ENCODE data around the gene NCOA7. TPM values are rescaled to one million over a fixed set of nuclear protein-coding genes. Genes with fewer than 3 reads are reported as not detected.

The NCOA7 gene
- total and polyA plus RNA-seq, 9 of the 15 experiments (the other 6 are each of a cell fraction or from before 2014, with no cell fraction given): 5.8 to 14.6 (median 9.3) TPM

DNA sequence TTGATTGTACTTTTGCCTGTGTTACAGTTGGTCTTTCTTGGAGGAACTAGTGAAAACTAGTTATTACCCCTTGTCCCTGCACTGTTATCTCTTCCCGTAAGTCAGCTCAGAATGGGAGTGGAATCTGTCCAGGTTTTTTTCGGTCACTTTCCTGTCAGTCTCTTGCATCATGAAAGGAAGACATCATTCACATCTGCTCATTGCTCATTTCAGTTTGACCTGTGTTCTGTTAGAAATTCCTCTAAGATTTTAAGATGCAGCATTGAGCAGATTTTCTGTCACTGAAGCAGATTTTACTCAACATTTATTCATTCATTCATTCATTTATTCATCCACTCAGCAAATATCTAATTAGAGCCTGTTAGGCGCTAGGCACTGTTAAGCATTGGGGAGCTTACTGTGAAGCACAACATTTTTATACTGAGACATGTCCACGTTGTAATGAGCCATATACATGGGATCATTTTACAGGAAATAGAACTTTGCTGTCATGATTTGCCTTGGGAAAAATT is 132.7 kb downstream of the NCOA7 start (continued):
- TF ChIP-seq PTTG1 (tag; IDR thresholded peaks at IDR 0.05; ENCODE audit: low read depth) (0 out of 2 replicates have a peak, but pooled peaks have one; percentile 10), JUN (IDR thresholded peaks at IDR 0.05; ENCODE audit: borderline replicate concordance, low read depth, low read length) (no peak), JUN (CRISPR knock-in tag; IDR thresholded peaks at IDR 0.05; ENCODE audit: borderline replicate concordance) (no peak), NRF1 (conservative IDR thresholded peaks at IDR 0.05 in 1 of 2, IDR thresholded peaks at IDR 0.05 in 1 of 2) (no peak), SMAD2 (IDR thresholded peaks at IDR 0.05; ENCODE audit: low read depth, low read length) (no peak), SREBF2 (CRISPR knock-in tag; IDR thresholded peaks at IDR 0.05) (no peak), OTX1 (CRISPR knock-in tag; IDR thresholded peaks at IDR 0.05) (no peak), CAMTA2 (CRISPR knock-in tag; conservative IDR thresholded peaks at IDR 0.05) (no peak), TFAM (CRISPR knock-in tag; conservative IDR thresholded peaks at IDR 0.05) (no peak), DIDO1 (tag; IDR thresholded peaks at IDR 0.05; ENCODE audit: low read depth) (no peak), ETV1 (tag; conservative IDR thresholded peaks at IDR 0.05; ENCODE audit: low read depth) (peak; percentile 44), ZNF431 (CRISPR knock-in tag; IDR thresholded peaks at IDR 0.05) (no peak), ZNF764 (CRISPR knock-in tag; IDR thresholded peaks at IDR 0.05; ENCODE audit: low read depth) (no peak), POLR3A (IDR thresholded peaks at IDR 0.05; ENCODE audit: borderline replicate concordance, extremely low read depth, insufficient read depth, insufficient read length) (no peak), ILF3 (IDR thresholded peaks at IDR 0.05; ENCODE audit: borderline replicate concordance) (no peak), SUPT5H (IDR thresholded peaks at IDR 0.05) (no peak), ZNF140 (CRISPR knock-in tag; IDR thresholded peaks at IDR 0.05) (no peak), SRF (CRISPR knock-in tag; IDR thresholded peaks at IDR 0.05) (no peak), HMGN3 (IDR thresholded peaks at IDR 0.05; ENCODE audit: borderline replicate concordance, extremely low read depth, insufficient read length, low read depth, low read length) (no peak), ZNF316 (IDR thresholded peaks at IDR 0.05) (peak; percentile 96), CCNT2 (IDR thresholded peaks at IDR 0.05; ENCODE audit: borderline replicate concordance, extremely low read depth, insufficient read length, low read depth, low read length) (no peak), SMARCA5 (IDR thresholded peaks at IDR 0.05) (no peak), HDAC6 (IDR thresholded peaks at IDR 0.05; ENCODE audit: low read depth, low read length) (no peak), ZNF76 (CRISPR knock-in tag; IDR thresholded peaks at IDR 0.05; ENCODE audit: borderline replicate concordance) (no peak), RHOXF2B (CRISPR knock-in tag; conservative IDR thresholded peaks at IDR 0.05) (no peak), CBX5 (IDR thresholded peaks at IDR 0.05; ENCODE audit: borderline replicate concordance, low read depth) (no peak), KDM4B (IDR thresholded peaks at IDR 0.05; ENCODE audit: borderline replicate concordance in 2 of 2, low read depth in 1 of 2) (no peak), SMAD3 (CRISPR knock-in tag; conservative IDR thresholded peaks at IDR 0.05) (no peak)
- TF ChIP-seq, protein P1, sequence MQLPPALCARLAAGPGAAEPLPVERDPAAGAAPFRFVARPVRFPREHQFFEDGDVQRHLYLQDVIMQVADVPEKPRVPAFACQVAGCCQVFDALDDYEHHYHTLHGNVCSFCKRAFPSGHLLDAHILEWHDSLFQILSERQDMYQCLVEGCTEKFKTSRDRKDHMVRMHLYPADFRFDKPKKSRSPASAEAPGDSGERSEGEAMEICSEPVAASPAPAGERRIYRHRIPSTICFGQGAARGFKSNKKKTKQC (CRISPR knock-in tag; IDR thresholded peaks at IDR 0.05): no peak
- TF ChIP-seq, protein P2, sequence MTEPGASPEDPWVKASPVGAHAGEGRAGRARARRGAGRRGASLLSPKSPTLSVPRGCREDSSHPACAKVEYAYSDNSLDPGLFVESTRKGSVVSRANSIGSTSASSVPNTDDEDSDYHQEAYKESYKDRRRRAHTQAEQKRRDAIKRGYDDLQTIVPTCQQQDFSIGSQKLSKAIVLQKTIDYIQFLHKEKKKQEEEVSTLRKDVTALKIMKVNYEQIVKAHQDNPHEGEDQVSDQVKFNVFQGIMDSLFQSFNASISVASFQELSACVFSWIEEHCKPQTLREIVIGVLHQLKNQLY (CRISPR knock-in tag; conservative IDR thresholded peaks at IDR 0.05): no peak
